K562 (cell line): ENCODE data around the gene TEX35. TPM values are rescaled to one million over a fixed set of nuclear protein-coding genes. Genes with fewer than 3 reads are reported as not detected.

Experiments
- BHLHE40 ChIP-seq: IDR thresholded peaks from 2 replicates; pipeline ENCODE4 v1.6.1; 2011; ENCODE audit warnings: low read length, improper control_type of control experiment
- C11orf30 ChIP-seq: fragments of 450-650 bp; IDR thresholded peaks from 2 replicates; pipeline ENCODE4 v1.6.1; 2016; ENCODE audit warnings: low read depth, mild to moderate bottlenecking
- CBX5 ChIP-seq: IDR thresholded peaks from 2 replicates; pipeline ENCODE4 v1.6.1; 2014; ENCODE audit warnings: low read depth, borderline replicate concordance
- CGGBP1 ChIP-seq: fragments of 250-450 bp; sonication (Bioruptor Pico); IDR thresholded peaks from 2 replicates; pipeline ENCODE4 v1.9.0; 2021; ENCODE audit warnings: mild to moderate bottlenecking
- CREB1 ChIP-seq, 2 experiments: sonication (generic) in 1 of 2; formaldehyde crosslinking in 1 of 2; IDR thresholded peaks; 2 replicates each; pipeline versions ENCODE4 v1.6.1 to v1.8.0; 2012 to 2022; ENCODE audit warnings: inconsistent platforms in 1 of 2, mild to moderate bottlenecking in 1 of 2, missing genetic modification reagents in 1 of 2, moderate library complexity in 1 of 2
- EP300 ChIP-seq: IDR thresholded peaks from 2 replicates; pipeline ENCODE4 v1.6.1; 2012; ENCODE audit warnings: low read length, improper control_type of control experiment
- HNRNPK ChIP-seq: fragments of 200-400 bp; formaldehyde crosslinking; IDR thresholded peaks from one replicate; pipeline ENCODE4 v1.6.1; 2018; ENCODE audit warnings: mild to moderate bottlenecking, low read depth, low read length; ENCODE audit not compliant: poor library complexity, severe bottlenecking
- KLF16 ChIP-seq: IDR thresholded peaks from 2 replicates; pipeline ENCODE4 v1.6.1; 2016; ENCODE audit warnings: antibody characterized with exemption
- NFIC ChIP-seq: fragments of 450-650 bp; IDR thresholded peaks from 2 replicates; pipeline ENCODE4 v1.6.1; 2017; ENCODE audit warnings: mild to moderate bottlenecking, inconsistent platforms
- NRF1 ChIP-seq, 2 experiments: fragments of 450-650 bp; IDR thresholded peaks in 1 of 2; conservative IDR thresholded peaks in 1 of 2; 2 replicates each; pipeline ENCODE4 v1.6.1; 2014; ENCODE audit warnings: mild to moderate bottlenecking in 2 of 2
- PCBP2 ChIP-seq: fragments of 200-400 bp; formaldehyde crosslinking; IDR thresholded peaks from 2 replicates; pipeline ENCODE4 v1.6.1; 2018; ENCODE audit warnings: low read length, low read depth, mild to moderate bottlenecking, moderate library complexity; ENCODE audit not compliant: poor library complexity, severe bottlenecking
- RB1 ChIP-seq: fragments of 450-650 bp; IDR thresholded peaks from 2 replicates; pipeline ENCODE4 v1.6.1; 2017; ENCODE audit warnings: low read depth, mild to moderate bottlenecking
- RBFOX2 ChIP-seq: fragments of 200-400 bp; formaldehyde crosslinking; IDR thresholded peaks from 2 replicates; pipeline ENCODE4 v1.6.1; 2017; ENCODE audit warnings: low read depth, mild to moderate bottlenecking, low read length, moderate library complexity
- RBM25 ChIP-seq: fragments of 200-400 bp; formaldehyde crosslinking; IDR thresholded peaks from 2 replicates; pipeline ENCODE4 v1.6.1; 2018; ENCODE audit warnings: low read length, low read depth, moderate library complexity; ENCODE audit not compliant: severe bottlenecking
- SMAD4 ChIP-seq: fragments of 250-450 bp; sonication (Bioruptor Pico); conservative IDR thresholded peaks from 2 replicates; pipeline ENCODE4 v1.8.0; 2021; ENCODE audit warnings: inconsistent platforms, mild to moderate bottlenecking, moderate library complexity
- STAG1 ChIP-seq: sonication (generic); formaldehyde crosslinking; IDR thresholded peaks from 2 replicates; pipeline ENCODE4 v1.5.0; 2020; ENCODE audit warnings: missing genetic modification reagents, borderline replicate concordance
- ZBTB7A ChIP-seq: IDR thresholded peaks from 2 replicates; pipeline ENCODE4 v1.6.1; 2011; ENCODE audit warnings: low read depth, mild to moderate bottlenecking, low read length, moderate library complexity, borderline replicate concordance; ENCODE audit not compliant: control insufficient read depth
- ZFX ChIP-seq: sonication (generic); formaldehyde crosslinking; IDR thresholded peaks from 2 replicates; pipeline ENCODE4 v1.8.0; 2022; ENCODE audit warnings: mild to moderate bottlenecking, missing genetic modification reagents, moderate library complexity
- polyA plus RNA-seq, 8 experiments: library from polyadenylated mRNA; depleted of rRNA in 4 of 8; stranded (reverse) in 5 of 8; unstranded in 3 of 8; fragments of >200 nt; fragmentation: Nextera tagmentation in 2 of 8; fragmentation: Illumina TruSeq in 1 of 8; extraction: Ambion mirVana in 2 of 8; extraction: Trizol in 1 of 8; gene quantifications; 2 replicates each; pipeline versions ENCODE4 v1.2.1 to v1.2.3, GENCODE V29; 2011 to 2014; ENCODE audit warnings: inconsistent platforms in 1 of 8, missing spikeins in 1 of 8
- total RNA-seq, 7 experiments: library from RNA; depleted of rRNA in 6 of 7; stranded (reverse); fragments of >200 nt in 6 of 7; fragmentation: Illumina TruSeq in 2 of 7; extraction: Trizol in 2 of 7; gene quantifications; 2 replicates each; pipeline versions ENCODE4 v1.2.1 to v1.2.3, GENCODE V29; 2011 to 2021; ENCODE audit warnings: low replicate concordance in 1 of 7
- TF ChIP-seq, protein P1 (sequence below): sonication (generic); formaldehyde crosslinking; IDR thresholded peaks from 2 replicates; pipeline ENCODE4 v1.8.0; 2022; ENCODE audit warnings: missing genetic modification reagents, mild to moderate bottlenecking, borderline replicate concordance
- TF ChIP-seq, protein P2 (sequence below): sonication (generic); formaldehyde crosslinking; IDR thresholded peaks from 2 replicates; pipeline ENCODE4 v1.8.0; 2023; ENCODE audit warnings: missing genetic modification reagents, mild to moderate bottlenecking, borderline replicate concordance

The TEX35 gene
- total and polyA plus RNA-seq, 9 of the 15 experiments (the other 6 are each of a cell fraction or from before 2014, with no cell fraction given), result not detected

- TF ChIP-seq, protein P1, sequence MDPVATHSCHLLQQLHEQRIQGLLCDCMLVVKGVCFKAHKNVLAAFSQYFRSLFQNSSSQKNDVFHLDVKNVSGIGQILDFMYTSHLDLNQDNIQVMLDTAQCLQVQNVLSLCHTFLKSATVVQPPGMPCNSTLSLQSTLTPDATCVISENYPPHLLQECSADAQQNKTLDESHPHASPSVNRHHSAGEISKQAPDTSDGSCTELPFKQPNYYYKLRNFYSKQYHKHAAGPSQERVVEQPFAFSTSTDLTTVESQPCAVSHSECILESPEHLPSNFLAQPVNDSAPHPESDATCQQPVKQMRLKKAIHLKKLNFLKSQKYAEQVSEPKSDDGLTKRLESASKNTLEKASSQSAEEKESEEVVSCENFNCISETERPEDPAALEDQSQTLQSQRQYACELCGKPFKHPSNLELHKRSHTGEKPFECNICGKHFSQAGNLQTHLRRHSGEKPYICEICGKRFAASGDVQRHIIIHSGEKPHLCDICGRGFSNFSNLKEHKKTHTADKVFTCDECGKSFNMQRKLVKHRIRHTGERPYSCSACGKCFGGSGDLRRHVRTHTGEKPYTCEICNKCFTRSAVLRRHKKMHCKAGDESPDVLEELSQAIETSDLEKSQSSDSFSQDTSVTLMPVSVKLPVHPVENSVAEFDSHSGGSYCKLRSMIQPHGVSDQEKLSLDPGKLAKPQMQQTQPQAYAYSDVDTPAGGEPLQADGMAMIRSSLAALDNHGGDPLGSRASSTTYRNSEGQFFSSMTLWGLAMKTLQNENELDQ (CRISPR knock-in tag), result no peak
- TF ChIP-seq CREB1 (IDR thresholded peaks at IDR 0.05) (peak; percentile 56), CREB1 (CRISPR knock-in tag; IDR thresholded peaks at IDR 0.05) (no peak), EP300 (no peak), HNRNPK (no peak), PCBP2 (no peak), CGGBP1 (CRISPR knock-in tag) (no peak), ZBTB7A (peak; percentile 87; the same call in 1 of the 2 replicates), SMAD4 (no peak), STAG1 (CRISPR knock-in tag) (peak; percentile 81), RBM25 (no peak), ZFX (CRISPR knock-in tag) (no peak), KLF16 (0 out of 2 replicates have a peak, but pooled peaks have one; percentile 8), NRF1 (conservative IDR thresholded peaks at IDR 0.05 in 1 of 2, IDR thresholded peaks at IDR 0.05 in 1 of 2) (peak; percentile 44 to 59; a peak in 3 of 4 replicates), RBFOX2 (peak; percentile 33; the same call in 1 of the 2 replicates), NFIC (peak; percentile 32; the same call in 1 of the 2 replicates), CBX5 (no peak), BHLHE40 (peak; percentile 31; the same call in 1 of the 2 replicates), RB1 (peak; percentile 49; the same call in 1 of the 2 replicates), C11orf30 (peak; percentile 19; the same call in 1 of the 2 replicates)
- TF ChIP-seq, protein P2, sequence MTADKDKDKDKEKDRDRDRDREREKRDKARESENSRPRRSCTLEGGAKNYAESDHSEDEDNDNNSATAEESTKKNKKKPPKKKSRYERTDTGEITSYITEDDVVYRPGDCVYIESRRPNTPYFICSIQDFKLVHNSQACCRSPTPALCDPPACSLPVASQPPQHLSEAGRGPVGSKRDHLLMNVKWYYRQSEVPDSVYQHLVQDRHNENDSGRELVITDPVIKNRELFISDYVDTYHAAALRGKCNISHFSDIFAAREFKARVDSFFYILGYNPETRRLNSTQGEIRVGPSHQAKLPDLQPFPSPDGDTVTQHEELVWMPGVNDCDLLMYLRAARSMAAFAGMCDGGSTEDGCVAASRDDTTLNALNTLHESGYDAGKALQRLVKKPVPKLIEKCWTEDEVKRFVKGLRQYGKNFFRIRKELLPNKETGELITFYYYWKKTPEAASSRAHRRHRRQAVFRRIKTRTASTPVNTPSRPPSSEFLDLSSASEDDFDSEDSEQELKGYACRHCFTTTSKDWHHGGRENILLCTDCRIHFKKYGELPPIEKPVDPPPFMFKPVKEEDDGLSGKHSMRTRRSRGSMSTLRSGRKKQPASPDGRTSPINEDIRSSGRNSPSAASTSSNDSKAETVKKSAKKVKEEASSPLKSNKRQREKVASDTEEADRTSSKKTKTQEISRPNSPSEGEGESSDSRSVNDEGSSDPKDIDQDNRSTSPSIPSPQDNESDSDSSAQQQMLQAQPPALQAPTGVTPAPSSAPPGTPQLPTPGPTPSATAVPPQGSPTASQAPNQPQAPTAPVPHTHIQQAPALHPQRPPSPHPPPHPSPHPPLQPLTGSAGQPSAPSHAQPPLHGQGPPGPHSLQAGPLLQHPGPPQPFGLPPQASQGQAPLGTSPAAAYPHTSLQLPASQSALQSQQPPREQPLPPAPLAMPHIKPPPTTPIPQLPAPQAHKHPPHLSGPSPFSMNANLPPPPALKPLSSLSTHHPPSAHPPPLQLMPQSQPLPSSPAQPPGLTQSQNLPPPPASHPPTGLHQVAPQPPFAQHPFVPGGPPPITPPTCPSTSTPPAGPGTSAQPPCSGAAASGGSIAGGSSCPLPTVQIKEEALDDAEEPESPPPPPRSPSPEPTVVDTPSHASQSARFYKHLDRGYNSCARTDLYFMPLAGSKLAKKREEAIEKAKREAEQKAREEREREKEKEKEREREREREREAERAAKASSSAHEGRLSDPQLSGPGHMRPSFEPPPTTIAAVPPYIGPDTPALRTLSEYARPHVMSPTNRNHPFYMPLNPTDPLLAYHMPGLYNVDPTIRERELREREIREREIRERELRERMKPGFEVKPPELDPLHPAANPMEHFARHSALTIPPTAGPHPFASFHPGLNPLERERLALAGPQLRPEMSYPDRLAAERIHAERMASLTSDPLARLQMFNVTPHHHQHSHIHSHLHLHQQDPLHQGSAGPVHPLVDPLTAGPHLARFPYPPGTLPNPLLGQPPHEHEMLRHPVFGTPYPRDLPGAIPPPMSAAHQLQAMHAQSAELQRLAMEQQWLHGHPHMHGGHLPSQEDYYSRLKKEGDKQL (CRISPR knock-in tag), result no peak
These were observed 29.8 kb downstream of the TEX35 start (continued) for GRCh38 chr1:178542554-178543289.
